ENCODE measurements around the gene MFSD11.
"Not testable (repeated sequence)": the region's sequence is repeated elsewhere in the genome, so short reads cannot be mapped to it uniquely, and the experiment has no call there.

GRCh38 chr17:76745785-76746184, 7.9 kb downstream of the MFSD11 start:
- TF ChIP-seq CTCF, EP300 (IDR thresholded peaks at IDR 0.05): not testable (repeated sequence)
